GM18508 (cell line): ENCODE measurements around the gene CCL7.

Experiments
- ATAC-seq: cut with Tn5 transposase; IDR thresholded peaks from one replicate; pipeline ENCODE4 v1.9.1; 2021; ENCODE audit warnings: moderate number of reproducible peaks; ENCODE audit not compliant: insufficient read depth, unreplicated experiment

CCL7 gene

DNA sequence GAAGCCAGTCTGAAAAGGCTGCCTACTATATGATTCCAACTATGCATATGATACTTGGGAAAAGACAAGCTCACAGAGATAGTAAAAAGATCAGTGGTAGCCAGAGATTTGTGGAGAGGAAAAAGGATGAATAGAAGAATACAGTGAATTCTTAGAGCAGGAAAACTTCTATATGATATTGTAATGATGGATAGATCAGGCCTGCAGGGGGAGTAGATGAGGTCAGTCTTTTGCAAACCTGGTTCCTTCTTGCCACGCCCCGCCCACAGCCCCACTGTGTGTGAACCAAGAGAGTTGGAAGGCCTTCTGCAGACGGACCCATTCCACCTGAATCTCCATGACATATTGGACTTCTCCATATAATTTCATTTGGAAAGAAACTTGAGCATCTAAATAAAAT, 48.5 kb downstream of the CCL7 start:
- no peak for ATAC-seq

DNA sequence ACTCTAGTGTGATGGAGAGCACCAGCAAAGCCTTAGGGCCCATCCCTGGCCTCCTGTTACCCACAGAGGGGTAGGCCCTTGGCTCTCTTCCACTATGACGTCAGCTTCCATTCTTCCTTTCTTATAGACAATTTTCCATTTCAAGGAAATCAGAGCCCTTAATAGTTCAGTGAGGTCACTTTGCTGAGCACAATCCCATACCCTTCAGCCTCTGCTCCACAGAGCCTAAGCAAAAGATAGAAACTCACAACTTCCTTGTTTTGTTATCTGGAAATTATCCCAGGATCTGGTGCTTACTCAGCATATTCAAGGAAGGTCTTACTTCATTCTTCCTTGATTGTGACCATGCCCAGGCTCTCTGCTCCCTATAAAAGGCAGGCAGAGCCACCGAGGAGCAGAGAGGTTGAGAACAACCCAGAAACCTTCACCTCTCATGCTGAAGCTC, 49.0 kb downstream of the CCL7 start, which contains the start of gene CCL8:
Gene CCL8 (plus strand): TSS at position 397 of the 445 bp plus-strand sequence. CDS start 67 bp downstream, outside the sequence.
- ATAC-seq: no peak
